Trophoblast cell (in vitro differentiated cells and primary cell): Measurements from ENCODE around the gene ANKS3.

ENCODE experiments used
- DNase-seq, 2 donors: peaks; one replicate each; pipeline ENCODE4 v3.0.0-alpha.2; 2016
- H2AFZ ChIP-seq: 2 replicates; pipeline ENCODE4 v1.6.1; 2013; ENCODE audit warnings: low read length, moderate library complexity, mild to moderate bottlenecking; ENCODE audit not compliant: insufficient read depth, poor library complexity
- H2AK5ac ChIP-seq: 2 replicates; pipeline ENCODE4 v1.6.1; 2013; ENCODE audit warnings: mild to moderate bottlenecking, low read length
- H2BK120ac ChIP-seq: 2 replicates; pipeline ENCODE4 v1.6.1; 2013; ENCODE audit warnings: low read length, mild to moderate bottlenecking, moderate library complexity; ENCODE audit not compliant: insufficient read depth, poor library complexity
- H2BK12ac ChIP-seq: 2 replicates; pipeline ENCODE4 v1.6.1; 2013; ENCODE audit warnings: mild to moderate bottlenecking, low read length, moderate library complexity
- H2BK5ac ChIP-seq: 2 replicates; pipeline ENCODE4 v1.6.1; 2013; ENCODE audit warnings: low read length, low read depth, moderate library complexity, mild to moderate bottlenecking; ENCODE audit not compliant: poor library complexity
- H3K14ac ChIP-seq: 2 replicates; pipeline ENCODE4 v1.6.1; 2013; ENCODE audit warnings: mild to moderate bottlenecking, low read length
- H3K18ac ChIP-seq: 2 replicates; pipeline ENCODE4 v1.6.1; 2013; ENCODE audit warnings: mild to moderate bottlenecking, low read length
- H3K23ac ChIP-seq: 2 replicates; pipeline ENCODE4 v1.6.1; 2013; ENCODE audit warnings: low read length
- H3K27ac ChIP-seq: 2 replicates; pipeline ENCODE4 v1.5.1; 2013; ENCODE audit warnings: low read depth, mild to moderate bottlenecking, inconsistent platforms, low read length, moderate library complexity
- H3K27me3 ChIP-seq: 2 replicates; pipeline ENCODE4 v1.6.1; 2013; ENCODE audit warnings: inconsistent platforms, mild to moderate bottlenecking, low read length, moderate library complexity; ENCODE audit not compliant: insufficient read depth
- H3K36me3 ChIP-seq, 2 experiments: 1 replicate in 1 of 2; 2 replicates in 1 of 2; pipeline ENCODE4 v1.6.1; 2013; ENCODE audit warnings: low read length in 2 of 2, mild to moderate bottlenecking in 2 of 2, moderate library complexity in 1 of 2; ENCODE audit not compliant: insufficient read depth in 2 of 2, control insufficient read depth in 1 of 2
- H3K4ac ChIP-seq: 2 replicates; pipeline ENCODE4 v1.6.1; 2013; ENCODE audit warnings: low read depth, mild to moderate bottlenecking, low read length, moderate library complexity
- H3K4me1 ChIP-seq, 2 experiments: 1 replicate in 1 of 2; 2 replicates in 1 of 2; pipeline ENCODE4 v1.6.1; 2013; ENCODE audit warnings: low read length in 2 of 2, mild to moderate bottlenecking in 2 of 2, moderate library complexity in 1 of 2; ENCODE audit not compliant: insufficient read depth in 2 of 2, control insufficient read depth in 1 of 2
- H3K4me2 ChIP-seq: 2 replicates; pipeline ENCODE4 v1.6.1; 2013; ENCODE audit warnings: inconsistent platforms, mild to moderate bottlenecking, low read length, moderate library complexity
- H3K4me3 ChIP-seq: 2 replicates; pipeline ENCODE4 v1.5.1; 2013; ENCODE audit warnings: mild to moderate bottlenecking, low read depth, low read length, inconsistent platforms
- H3K79me1 ChIP-seq: one replicate; pipeline ENCODE4 v1.6.1; 2013; ENCODE audit warnings: low read length
- H3K79me2 ChIP-seq: 2 replicates; pipeline ENCODE4 v1.6.1; 2013; ENCODE audit warnings: low read length, mild to moderate bottlenecking; ENCODE audit not compliant: control insufficient read depth, insufficient read depth, poor library complexity
- H3K9ac ChIP-seq: 2 replicates; pipeline ENCODE4 v1.6.1; 2013; ENCODE audit warnings: mild to moderate bottlenecking, low read length
- H3K9me3 ChIP-seq: 2 replicates; pipeline ENCODE4 v1.6.1; 2013; ENCODE audit warnings: low read depth, mild to moderate bottlenecking, control low read depth, inconsistent platforms, low read length; ENCODE audit not compliant: insufficient read depth
- H4K12ac ChIP-seq: 2 replicates; pipeline ENCODE4 v1.6.1; 2013; ENCODE audit warnings: low read depth, mild to moderate bottlenecking, low read length, moderate library complexity
- H4K8ac ChIP-seq: 2 replicates; pipeline ENCODE4 v1.6.1; 2013; ENCODE audit warnings: low read depth, mild to moderate bottlenecking, low read length, moderate library complexity
- H4K91ac ChIP-seq: one replicate; pipeline ENCODE4 v1.6.1; 2013; ENCODE audit warnings: low read depth, mild to moderate bottlenecking, low read length, moderate library complexity
- whole genome bisulfite sequencing: extraction: QIAGEN DNeasy Blood & Tissue Kit; methylation state at CpG from one replicate; pipeline ENCODE4 v1.1.7; 2013; ENCODE audit warnings: missing lambda C conversion rate; ENCODE audit not compliant: insufficient read length, insufficient coverage; ENCODE audit errors: extremely low coverage; 5-methylcytosine and 5-hydroxymethylcytosine counted together

Gene ANKS3

GRCh38 chr16:4729876-4730275 lies 4.2 kb downstream of the ANKS3 start:
- H3K23ac ChIP-seq = no peak overlapping the region
- H3K27ac ChIP-seq = no peak overlapping the region
- peaks cover 2% of the 10 kb centered on the region for H3K79me2 ChIP-seq
- no CpG with 5 or more reads among the region's 15 CpGs for WGBS
- no peak overlapping the region for H4K8ac ChIP-seq
- no peak overlapping the region for H4K12ac ChIP-seq
- DNase-seq = no peak
- H3K79me1 ChIP-seq = peaks cover 6% of the 10 kb centered on the region
- H3K4me1 ChIP-seq = peaks cover under 1 to 2% of the 10 kb centered on the region in 2 experiments
- H3K9ac ChIP-seq = no peak overlapping the region
- H2BK5ac ChIP-seq = no peak overlapping the region
- H3K27me3 ChIP-seq = no peaks in the 10 kb centered on the region
- peaks cover 24 to 27% of the 10 kb centered on the region in 2 experiments for H3K36me3 ChIP-seq
- H3K9me3 ChIP-seq = no peaks in the 10 kb centered on the region
- no peak overlapping the region for H3K4me3 ChIP-seq
- no peak overlapping the region for H3K18ac ChIP-seq
- no peak overlapping the region for H2AFZ ChIP-seq
- H2BK120ac ChIP-seq = no peak overlapping the region
- H3K14ac ChIP-seq = no peak overlapping the region
- no peak overlapping the region for H4K91ac ChIP-seq
- H2AK5ac ChIP-seq = no peak overlapping the region
- peak overlapping the region; percentile 9 for H3K4ac ChIP-seq
- H3K4me2 ChIP-seq = no peak overlapping the region
- no peak overlapping the region for H2BK12ac ChIP-seq

- no CpG with 5 or more reads among the region's 8 CpGs for WGBS
- no peak overlapping the region for H2BK120ac ChIP-seq
- H3K18ac ChIP-seq = no peak overlapping the region
- peaks cover under 1% of the 10 kb centered on the region for H3K79me2 ChIP-seq
- H2AFZ ChIP-seq = no peak overlapping the region
- no peak overlapping the region for H3K4me2 ChIP-seq
- no peak for DNase-seq
- no peak overlapping the region for H2BK12ac ChIP-seq
- no peak overlapping the region for H3K14ac ChIP-seq
- H3K4ac ChIP-seq = no peak overlapping the region
- H4K91ac ChIP-seq = no peak overlapping the region
- no peak overlapping the region for H4K8ac ChIP-seq
- H3K36me3 ChIP-seq = peaks cover 28 to 31% of the 10 kb centered on the region in 2 experiments
- no peak overlapping the region for H3K27ac ChIP-seq
- H3K23ac ChIP-seq = no peak overlapping the region
- no peak overlapping the region for H2BK5ac ChIP-seq
- H3K4me3 ChIP-seq = no peak overlapping the region
- H3K9me3 ChIP-seq = no peaks in the 10 kb centered on the region
- H2AK5ac ChIP-seq = no peak overlapping the region
- H3K79me1 ChIP-seq = peaks cover under 1% of the 10 kb centered on the region
- no peaks in the 10 kb centered on the region for H3K27me3 ChIP-seq
- no peak overlapping the region for H4K12ac ChIP-seq
- no peak overlapping the region for H3K9ac ChIP-seq
- peaks cover 0 to 2% of the 10 kb centered on the region in 2 experiments for H3K4me1 ChIP-seq
Measured at GRCh38 chr16:4728676-4729075, 5.4 kb downstream of the ANKS3 start.

- no peak overlapping the region for H2AFZ ChIP-seq
- WGBS = no CpG with 5 or more reads among the region's 18 CpGs
- H3K79me1 ChIP-seq = no peaks in the 10 kb centered on the region
- no peak overlapping the region for H3K4ac ChIP-seq
- H3K14ac ChIP-seq = no peak overlapping the region
- no peak overlapping the region for H2AK5ac ChIP-seq
- H3K4me2 ChIP-seq = no peak overlapping the region
- no peak overlapping the region for H4K8ac ChIP-seq
- H3K27ac ChIP-seq = no peak overlapping the region
- H3K9ac ChIP-seq = no peak overlapping the region
- no peak overlapping the region for H2BK5ac ChIP-seq
- no peaks in the 10 kb centered on the region for H3K27me3 ChIP-seq
- H3K4me1 ChIP-seq = no peaks in the 10 kb centered on the region
- H3K79me2 ChIP-seq = no peaks in the 10 kb centered on the region
- no peaks in the 10 kb centered on the region for H3K9me3 ChIP-seq
- no peak overlapping the region for H2BK120ac ChIP-seq
- no peak for DNase-seq
- peaks cover 31 to 35% of the 10 kb centered on the region in 2 experiments for H3K36me3 ChIP-seq
- no peak overlapping the region for H3K4me3 ChIP-seq
- no peak overlapping the region for H3K23ac ChIP-seq
- no peak overlapping the region for H4K91ac ChIP-seq
- no peak overlapping the region for H4K12ac ChIP-seq
- no peak overlapping the region for H3K18ac ChIP-seq
- H2BK12ac ChIP-seq = no peak overlapping the region
Measured at GRCh38 chr16:4726616-4727015, 7.5 kb downstream of the ANKS3 start.

- no CpG with 5 or more reads among the region's 11 CpGs for WGBS
- no peak overlapping the region for H2BK12ac ChIP-seq
- no peaks in the 10 kb centered on the region for H3K9me3 ChIP-seq
- no peaks in the 10 kb centered on the region for H3K4me1 ChIP-seq
- no peak overlapping the region for H3K9ac ChIP-seq
- H3K27ac ChIP-seq = no peak overlapping the region
- no peak overlapping the region for H2AFZ ChIP-seq
- H3K14ac ChIP-seq = no peak overlapping the region
- no peak overlapping the region for H4K91ac ChIP-seq
- H3K18ac ChIP-seq = no peak overlapping the region
- H4K12ac ChIP-seq = no peak overlapping the region
- H3K79me2 ChIP-seq = no peaks in the 10 kb centered on the region
- H3K23ac ChIP-seq = no peak overlapping the region
- H2AK5ac ChIP-seq = no peak overlapping the region
- H4K8ac ChIP-seq = no peak overlapping the region
- no peak overlapping the region for H3K4me3 ChIP-seq
- H2BK5ac ChIP-seq = no peak overlapping the region
- no peak overlapping the region for H2BK120ac ChIP-seq
- DNase-seq = no peak
- H3K4ac ChIP-seq = no peak overlapping the region
- peaks cover 30 to 31% of the 10 kb centered on the region in 2 experiments for H3K36me3 ChIP-seq
- H3K4me2 ChIP-seq = no peak overlapping the region
- no peaks in the 10 kb centered on the region for H3K27me3 ChIP-seq
- H3K79me1 ChIP-seq = no peaks in the 10 kb centered on the region
Measured at GRCh38 chr16:4724661-4725270, 9.3 kb downstream of the ANKS3 start.
